GM13976 (cell line): Measurements from ENCODE around the gene DIPK1A.

Experiments
- DNase-seq: peaks from one replicate; pipeline ENCODE4 v3.0.0; 2012; ENCODE audit warnings: low spot score
- CTCF ChIP-seq: IDR thresholded peaks from 2 replicates; pipeline ENCODE4 v1.5.1; 2012; ENCODE audit warnings: borderline replicate concordance, mild to moderate bottlenecking; ENCODE audit not compliant: insufficient read depth; ENCODE audit errors: extremely low read depth, missing control alignments, control extremely low read depth
- in situ Hi-C: fragments of 300-500 bp; cut with MboI; formaldehyde crosslinking; loops from one replicate; pipeline ENCODE4 v1.12.0; 2022; ENCODE audit warnings: low sequenced_read_pairs, mixed read lengths, inconsistent platforms; ENCODE audit not compliant: unreplicated experiment

DIPK1A gene

GRCh38 chr1:92839442-92839841 is 121.8 kb downstream of the DIPK1A start:
- TF ChIP-seq CTCF, result no peak
- no peak for DNase-seq
- in situ Hi-C loops, result no loop called here

GRCh38 chr1:92838519-92838918 is 122.7 kb downstream of the DIPK1A start:
- in situ Hi-C loops, result no loop called here
- no peak for TF ChIP-seq CTCF
- DNase-seq, result no peak

- no peak for TF ChIP-seq CTCF
- in situ Hi-C loops, result no loop called here
- DNase-seq, result no peak
Observed at GRCh38 chr1:92837062-92837461, 124.2 kb downstream of the DIPK1A start.

- no peak for DNase-seq
- no peak for TF ChIP-seq CTCF
- in situ Hi-C loops, result no loop called here
Observed at GRCh38 chr1:92834617-92835016, 126.6 kb downstream of the DIPK1A start.

GRCh38 chr1:92833840-92834239 is 127.4 kb downstream of the DIPK1A start:
- in situ Hi-C loops, result no loop called here
- DNase-seq, result no peak
- TF ChIP-seq CTCF, result no peak

- no peak for DNase-seq
- in situ Hi-C loops, result no loop called here
- no peak for TF ChIP-seq CTCF
Observed at GRCh38 chr1:92832537-92833114, 128.6 kb downstream of the DIPK1A start.
